Measurements from ENCODE around the gene MICAL1. TPM values are rescaled to one million over a fixed set of nuclear protein-coding genes. Genes with fewer than 3 reads are reported as not detected.

MICAL1 gene
- total and polyA plus RNA-seq, 10 of the 15 experiments (the other 5 are each of a cell fraction or from before 2014, with no cell fraction given) = 0.32 to 71.6 (median 45.3) TPM

- BruUV-seq (replicated peaks) = no TSS peak
- no peaks in the 10 kb centered on the region; the same call in 1 of the 2 replicates for H4K20me1 ChIP-seq (ENCODE audit: control insufficient read depth, insufficient read depth)
Observed at GRCh38 chr6:109467696-109468095, 12.1 kb upstream of the MICAL1 start.

DNA sequence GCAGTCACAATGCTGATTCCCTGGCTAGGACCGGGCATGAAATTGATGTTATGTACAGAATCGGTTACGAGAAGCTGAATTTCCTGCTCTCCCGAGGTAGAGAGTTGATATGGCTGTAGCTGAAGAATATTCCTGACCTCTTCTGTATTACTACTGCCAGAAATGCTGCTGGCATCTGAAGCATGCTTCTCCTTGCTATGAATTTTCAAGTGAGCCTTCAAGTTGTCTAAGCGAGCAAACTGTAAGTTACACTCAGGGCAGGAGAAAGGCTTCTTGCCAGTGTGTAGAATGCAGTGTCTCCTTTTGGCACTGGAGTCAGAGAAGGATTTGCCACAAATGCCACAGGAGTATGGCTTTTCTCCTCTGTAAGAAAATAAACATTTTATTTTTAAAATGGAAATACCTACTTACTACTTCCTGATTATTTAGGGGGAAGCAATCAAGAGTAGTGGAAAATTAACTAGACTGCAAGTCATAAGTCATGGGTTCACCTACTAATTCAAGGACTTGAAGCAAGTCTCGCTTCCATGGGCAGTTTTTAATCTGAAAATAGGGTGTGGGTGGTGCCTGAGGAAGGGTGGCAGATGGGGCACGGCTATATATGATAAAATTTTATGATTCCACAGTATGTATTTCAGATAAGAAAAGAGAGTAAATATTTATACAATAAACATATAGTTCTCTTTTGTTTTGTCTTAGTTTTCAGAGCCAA, 10.8 kb upstream of the MICAL1 start:
- ChIA-PET SMC1A (ENCODE audit: uncharacterized antibody, unreplicated experiment) (interaction anchor here (1.2 to 3.5 kb wide), 4 partner anchors 10 to 24 kb away, joined by 5 to 11 read pairs (median 8); partner anchors contain the start of genes MICAL1 and ZBTB24), POLR2A (interaction anchor here (1.0 to 13.1 kb wide), 3 partner anchors 9 to 16 kb away, joined by 3 to 132 read pairs (median 3); partner anchors contain the start of gene ZBTB24), CTCF (interaction anchor here (1.0 to 1.2 kb wide), 2 partner anchors 13 to 279 kb away, joined by 3 to 4 read pairs; no protein-coding TSS in a partner anchor), RAD21 (ENCODE audit: unreplicated experiment) (interaction anchor here (4.0 kb wide), 1 partner anchor 13 kb away, joined by 23 read pairs; no protein-coding TSS in a partner anchor)
- Histone ChIP-seq H3K9me3 (replicated peaks; ENCODE audit: control insufficient read depth, insufficient read depth, low read length) (no peaks in the 10 kb centered on the region; the same call in 1 of the 3 replicates), H3K36me3 (ENCODE audit: control insufficient read depth in 2 of 2, insufficient read depth in 2 of 2, low read length in 1 of 2) (peaks cover 14 to 33% of the 10 kb centered on the region in 2 experiments), H3K27ac (ENCODE audit: control insufficient read depth, insufficient read depth) (no peak overlapping the region), H3K4me3 (no peak overlapping the region), H3K27me3 (replicated peaks in 1 of 2; ENCODE audit: control insufficient read depth in 2 of 2, insufficient read depth in 2 of 2, low read length in 1 of 2) (no peaks in the 10 kb centered on the region), H4K20me1 (ENCODE audit: control insufficient read depth, insufficient read depth) (no peaks in the 10 kb centered on the region; the same call in 1 of the 2 replicates), H3K4me2 (ENCODE audit: control insufficient read depth, insufficient read depth) (no peak overlapping the region), H3K4me1 (ENCODE audit: control insufficient read depth, insufficient read depth, low read length) (peaks cover 4% of the 10 kb centered on the region), H3K79me2 (ENCODE audit: control insufficient read depth, insufficient read depth, low read length) (peaks cover 15% of the 10 kb centered on the region), H3K9ac (ENCODE audit: control insufficient read depth, insufficient read depth, low read length) (no peak overlapping the region), H2AFZ (ENCODE audit: control insufficient read depth, low read depth, low read length) (no peak overlapping the region)
- TF ChIP-seq, protein P1, sequence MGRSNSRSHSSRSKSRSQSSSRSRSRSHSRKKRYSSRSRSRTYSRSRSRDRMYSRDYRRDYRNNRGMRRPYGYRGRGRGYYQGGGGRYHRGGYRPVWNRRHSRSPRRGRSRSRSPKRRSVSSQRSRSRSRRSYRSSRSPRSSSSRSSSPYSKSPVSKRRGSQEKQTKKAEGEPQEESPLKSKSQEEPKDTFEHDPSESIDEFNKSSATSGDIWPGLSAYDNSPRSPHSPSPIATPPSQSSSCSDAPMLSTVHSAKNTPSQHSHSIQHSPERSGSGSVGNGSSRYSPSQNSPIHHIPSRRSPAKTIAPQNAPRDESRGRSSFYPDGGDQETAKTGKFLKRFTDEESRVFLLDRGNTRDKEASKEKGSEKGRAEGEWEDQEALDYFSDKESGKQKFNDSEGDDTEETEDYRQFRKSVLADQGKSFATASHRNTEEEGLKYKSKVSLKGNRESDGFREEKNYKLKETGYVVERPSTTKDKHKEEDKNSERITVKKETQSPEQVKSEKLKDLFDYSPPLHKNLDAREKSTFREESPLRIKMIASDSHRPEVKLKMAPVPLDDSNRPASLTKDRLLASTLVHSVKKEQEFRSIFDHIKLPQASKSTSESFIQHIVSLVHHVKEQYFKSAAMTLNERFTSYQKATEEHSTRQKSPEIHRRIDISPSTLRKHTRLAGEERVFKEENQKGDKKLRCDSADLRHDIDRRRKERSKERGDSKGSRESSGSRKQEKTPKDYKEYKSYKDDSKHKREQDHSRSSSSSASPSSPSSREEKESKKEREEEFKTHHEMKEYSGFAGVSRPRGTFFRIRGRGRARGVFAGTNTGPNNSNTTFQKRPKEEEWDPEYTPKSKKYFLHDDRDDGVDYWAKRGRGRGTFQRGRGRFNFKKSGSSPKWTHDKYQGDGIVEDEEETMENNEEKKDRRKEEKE (IDR thresholded peaks at IDR 0.05) = no peak
- TF ChIP-seq CREB1 (IDR thresholded peaks at IDR 0.05; ENCODE audit: low read depth) = no peak
- no peak for TF ChIP-seq MEF2A (IDR thresholded peaks at IDR 0.05; ENCODE audit: insufficient read depth, low read depth, low read length)
- no peak for TF ChIP-seq RELB (IDR thresholded peaks at IDR 0.05; ENCODE audit: low read depth)
- TF ChIP-seq MEF2B (IDR thresholded peaks at IDR 0.05; ENCODE audit: partially characterized antibody, poor library complexity, severe bottlenecking) = no peak
- TF ChIP-seq RB1 (IDR thresholded peaks at IDR 0.05; ENCODE audit: borderline replicate concordance) = no peak
- FAIRE-seq (no peak), ATAC-seq (no peak), DNase-seq (ENCODE audit: low read depth, low spot score) (no peak)
- no TSS peak for BruUV-seq (replicated peaks)
- 77% methylated on average over 7 of the region's 7 CpGs for WGBS (ENCODE audit: insufficient coverage, insufficient replicate concordance, low lambda C conversion rate, missing lambda C conversion rate)
- in situ Hi-C loops (cut with MboI) (no loop called here), intact Hi-C loops (cut with micrococcal nuclease; ENCODE audit: unreplicated experiment) (no loop called here)

More at GRCh38 chr6:109467696-109468095, 12.1 kb upstream of the MICAL1 start:
- H3K4me2 ChIP-seq (ENCODE audit: control insufficient read depth, insufficient read depth) = no peak overlapping the region
- in situ Hi-C loops (cut with MboI) = no loop called here
- H3K27me3 ChIP-seq (replicated peaks in 1 of 2; ENCODE audit: control insufficient read depth in 2 of 2, insufficient read depth in 2 of 2, low read length in 1 of 2) = no peaks in the 10 kb centered on the region
- RAD21 ChIA-PET (ENCODE audit: unreplicated experiment) = no interaction called here
- peaks cover 18 to 30% of the 10 kb centered on the region in 2 experiments for H3K36me3 ChIP-seq (ENCODE audit: control insufficient read depth in 2 of 2, insufficient read depth in 2 of 2, low read length in 1 of 2)
- H3K9me3 ChIP-seq (replicated peaks; ENCODE audit: control insufficient read depth, insufficient read depth, low read length) = no peaks in the 10 kb centered on the region
- SMC1A ChIA-PET (ENCODE audit: uncharacterized antibody, unreplicated experiment) = no interaction called here
- intact Hi-C loops (cut with micrococcal nuclease; ENCODE audit: unreplicated experiment) = no loop called here
- WGBS (ENCODE audit: insufficient coverage, insufficient replicate concordance, low lambda C conversion rate, missing lambda C conversion rate) = 96% methylated on average over 6 of the region's 6 CpGs
- TF ChIP-seq RUNX3 (IDR thresholded peaks at IDR 0.05; ENCODE audit: low read length) = no peak
- no peak for TF ChIP-seq MAX (IDR thresholded peaks at IDR 0.05; ENCODE audit: low read depth, low read length)
- no peak for TF ChIP-seq CHD4 (IDR thresholded peaks at IDR 0.05)
- no peak overlapping the region for H3K27ac ChIP-seq (ENCODE audit: control insufficient read depth, insufficient read depth)
- peaks cover 18% of the 10 kb centered on the region for H3K4me1 ChIP-seq (ENCODE audit: control insufficient read depth, insufficient read depth, low read length)
- no peak overlapping the region for H3K4me3 ChIP-seq
- ATAC-seq (no peak), DNase-seq (ENCODE audit: low read depth, low spot score) (no peak), FAIRE-seq (no peak)
- POLR2A ChIA-PET = no interaction called here
- CTCF ChIA-PET = no interaction called here
- peaks cover 24% of the 10 kb centered on the region for H3K79me2 ChIP-seq (ENCODE audit: control insufficient read depth, insufficient read depth, low read length)
- no peak overlapping the region for H2AFZ ChIP-seq (ENCODE audit: control insufficient read depth, low read depth, low read length)
- no peak overlapping the region for H3K9ac ChIP-seq (ENCODE audit: control insufficient read depth, insufficient read depth, low read length)

Data from GM12878 (cell line).